GDM1 (cell line): Measurements from ENCODE around the gene NTM.
A peak's percentile ranks its signal among the peaks of the same experiment; 100 is the strongest.
"Not testable (repeated sequence)": the region's sequence is repeated elsewhere in the genome, so short reads cannot be mapped to it uniquely, and the experiment has no call there.

Experiments
- DNase-seq: peaks from one replicate; lab custom pipeline; 2025; lab: John Stamatoyannopoulos, UW

Gene NTM

GRCh38 chr11:131669401-131669780 is 299.0 kb downstream of the NTM start:
- DNase-seq, result no peak

- no peak for DNase-seq
Measured at GRCh38 chr11:131670876-131671275, 300.5 kb downstream of the NTM start.

- DNase-seq, result no peak
Measured at GRCh38 chr11:131671320-131671719, 300.9 kb downstream of the NTM start.

- no peak for DNase-seq
Measured at GRCh38 chr11:131671734-131672133, 301.3 kb downstream of the NTM start.

- no peak for DNase-seq
Measured at GRCh38 chr11:131672191-131672590, 301.8 kb downstream of the NTM start.

- DNase-seq, result peak; percentile 56
Measured at GRCh38 chr11:131674051-131674755, 303.8 kb downstream of the NTM start.

GRCh38 chr11:131675121-131675888 is 304.9 kb downstream of the NTM start:
- no peak for DNase-seq

GRCh38 chr11:131677828-131678470 is 307.5 kb downstream of the NTM start:
- no peak for DNase-seq

- no peak for DNase-seq
Measured at GRCh38 chr11:131678658-131679340, 308.4 kb downstream of the NTM start.

GRCh38 chr11:131680448-131680847 is 310.0 kb downstream of the NTM start:
- DNase-seq, result not testable (repeated sequence)

- DNase-seq, result no peak
Measured at GRCh38 chr11:131681920-131682319, 311.5 kb downstream of the NTM start.

- DNase-seq, result no peak
Measured at GRCh38 chr11:131682373-131683015, 312.1 kb downstream of the NTM start.

- no peak for DNase-seq
Measured at GRCh38 chr11:131683131-131683530, 312.7 kb downstream of the NTM start.

GRCh38 chr11:131683666-131684065 is 313.3 kb downstream of the NTM start:
- no peak for DNase-seq

- DNase-seq, result no peak
Measured at GRCh38 chr11:131684111-131685060, 314.0 kb downstream of the NTM start.

GRCh38 chr11:131685206-131685605 is 314.8 kb downstream of the NTM start:
- no peak for DNase-seq

GRCh38 chr11:131685906-131686305 is 315.5 kb downstream of the NTM start:
- no peak for DNase-seq

GRCh38 chr11:131686836-131687235 is 316.4 kb downstream of the NTM start:
- no peak for DNase-seq

- DNase-seq, result no peak
Measured at GRCh38 chr11:131687291-131688047, 317.1 kb downstream of the NTM start.
